ENCODE data around the gene ERF.
A peak's percentile ranks its signal among the peaks of the same experiment; 100 is the strongest.

The ERF gene

GRCh38 chr19:42253245-42254088, 1.5 kb downstream of the ERF start:
- peak; percentile 48 to 50 for DNase-seq

GRCh38 chr19:42252365-42253244, 2.3 kb downstream of the ERF start:
- peak; percentile 62 to 66 for DNase-seq

- DNase-seq = no peak
Observed at GRCh38 chr19:42251572-42252358, 3.2 kb downstream of the ERF start.

GRCh38 chr19:42250666-42251531, 4.0 kb downstream of the ERF start:
- DNase-seq = peak in 1 of 2 experiments; percentile 16

- no peak for DNase-seq
Observed at GRCh38 chr19:42250183-42250665, 4.7 kb downstream of the ERF start.

GRCh38 chr19:42249769-42250168, 5.2 kb downstream of the ERF start:
- DNase-seq = no peak

- DNase-seq = no peak
Observed at GRCh38 chr19:42249149-42249750, 5.7 kb downstream of the ERF start.

GRCh38 chr19:42248270-42249148, 6.4 kb downstream of the ERF start:
- no peak for DNase-seq

GRCh38 chr19:42247640-42248199, 7.2 kb downstream of the ERF start:
- DNase-seq = no peak

GRCh38 chr19:42246922-42247639, 7.8 kb downstream of the ERF start:
- no peak for DNase-seq

- DNase-seq = peak; percentile 18 to 20
Observed at GRCh38 chr19:42246143-42246921, 8.6 kb downstream of the ERF start.

- DNase-seq = no peak
Observed at GRCh38 chr19:42245231-42245630, 9.7 kb downstream of the ERF start.

GRCh38 chr19:42244347-42245220, 10.3 kb downstream of the ERF start:
- DNase-seq = peak; percentile 96

- peak; percentile 98 for DNase-seq
Observed at GRCh38 chr19:42242512-42243409, 12.2 kb downstream of the ERF start, which contains the start of gene GSK3A. Gene GSK3A, minus strand, starts transcription at chr19:42242602. Its CDS starts 137 bp downstream, at chr19:42242465.

GRCh38 chr19:42242069-42242511, 12.8 kb downstream of the ERF start:
- no peak for DNase-seq

GRCh38 chr19:42241279-42241678, 13.6 kb downstream of the ERF start:
- DNase-seq = no peak
